IPS-NIHi7 (cell line): ENCODE results near the gene AUTS2.

Experiments
- DNase-seq: peaks from one replicate; pipeline ENCODE4 v3.0.0; 2012; ENCODE audit warnings: mixed read lengths; ENCODE audit errors: extremely low spot score

Gene AUTS2

GRCh38 chr7:69687739-69688433 lies 89.6 kb downstream of the AUTS2 start:
- no peak for DNase-seq

GRCh38 chr7:69690329-69690728 lies 92.1 kb downstream of the AUTS2 start:
- no peak for DNase-seq

GRCh38 chr7:69691327-69691726 lies 93.1 kb downstream of the AUTS2 start:
- DNase-seq: no peak

- no peak for DNase-seq
These were observed 93.5 kb downstream of the AUTS2 start for GRCh38 chr7:69691734-69692133.

GRCh38 chr7:69692611-69693010 lies 94.3 kb downstream of the AUTS2 start:
- no peak for DNase-seq

GRCh38 chr7:69693042-69693441 lies 94.8 kb downstream of the AUTS2 start:
- no peak for DNase-seq

GRCh38 chr7:69696054-69696591 lies 97.8 kb downstream of the AUTS2 start:
- no peak for DNase-seq

GRCh38 chr7:69696686-69697685 lies 98.7 kb downstream of the AUTS2 start:
- no peak for DNase-seq

GRCh38 chr7:69698109-69698825 lies 100.0 kb downstream of the AUTS2 start:
- DNase-seq: no peak

- no peak for DNase-seq
These were observed 101.7 kb downstream of the AUTS2 start for GRCh38 chr7:69699931-69700330.

- no peak for DNase-seq
These were observed 102.1 kb downstream of the AUTS2 start for GRCh38 chr7:69700331-69700730.

GRCh38 chr7:69701288-69701687 lies 103.0 kb downstream of the AUTS2 start:
- DNase-seq: no peak

- DNase-seq: no peak
These were observed 104.1 kb downstream of the AUTS2 start for GRCh38 chr7:69702357-69702756.

GRCh38 chr7:69703099-69703498 lies 104.8 kb downstream of the AUTS2 start:
- DNase-seq: no peak

- DNase-seq: no peak
These were observed 107.8 kb downstream of the AUTS2 start for GRCh38 chr7:69706070-69706469.

GRCh38 chr7:69708857-69709256 lies 110.6 kb downstream of the AUTS2 start:
- no peak for DNase-seq

- DNase-seq: no peak
These were observed 112.6 kb downstream of the AUTS2 start for GRCh38 chr7:69710768-69711438.

GRCh38 chr7:69714886-69715576 lies 116.8 kb downstream of the AUTS2 start:
- DNase-seq: no peak

- DNase-seq: no peak
These were observed 118.9 kb downstream of the AUTS2 start for GRCh38 chr7:69717221-69717620.

- DNase-seq: no peak
These were observed 121.4 kb downstream of the AUTS2 start for GRCh38 chr7:69719717-69720116.

- no peak for DNase-seq
These were observed 124.6 kb downstream of the AUTS2 start for GRCh38 chr7:69722843-69723242.
